Cardiac septum (tissue), 1 donor: ENCODE data around the gene BOD1L1. TPM values are rescaled to one million over a fixed set of nuclear protein-coding genes. Genes with fewer than 3 reads are reported as not detected.

Experiments
- DNase-seq: peaks from one replicate; pipeline ENCODE4 v3.0.0-alpha.2; 2020; ENCODE audit warnings: low spot score
- intact Hi-C: fragments of 100-400 bp; cut with DNase I; formaldehyde crosslinking; loops from one replicate; pipeline ENCODE4 v1.14.0; 2022
- microRNA-seq: library from miRNA; unstranded; fragments of <30 nt; microRNA quantifications from one replicate; pipeline ENCODE4 v1.2.0, GENCODE V29; 2020
- total RNA-seq: library from RNA; stranded (reverse); fragmentation: NEBNext Ultra II Directional; extraction: Animal tissue kit (Norgen Biotek cat#: 25700); gene quantifications from one replicate; pipeline ENCODE4 v1.2.1, GENCODE V29; 2021
- donor health status: DM: no; HTN: no; CAD: no.

The BOD1L1 gene
- total RNA-seq, 1 donor from 2014 or later: 23.6 TPM

DNA sequence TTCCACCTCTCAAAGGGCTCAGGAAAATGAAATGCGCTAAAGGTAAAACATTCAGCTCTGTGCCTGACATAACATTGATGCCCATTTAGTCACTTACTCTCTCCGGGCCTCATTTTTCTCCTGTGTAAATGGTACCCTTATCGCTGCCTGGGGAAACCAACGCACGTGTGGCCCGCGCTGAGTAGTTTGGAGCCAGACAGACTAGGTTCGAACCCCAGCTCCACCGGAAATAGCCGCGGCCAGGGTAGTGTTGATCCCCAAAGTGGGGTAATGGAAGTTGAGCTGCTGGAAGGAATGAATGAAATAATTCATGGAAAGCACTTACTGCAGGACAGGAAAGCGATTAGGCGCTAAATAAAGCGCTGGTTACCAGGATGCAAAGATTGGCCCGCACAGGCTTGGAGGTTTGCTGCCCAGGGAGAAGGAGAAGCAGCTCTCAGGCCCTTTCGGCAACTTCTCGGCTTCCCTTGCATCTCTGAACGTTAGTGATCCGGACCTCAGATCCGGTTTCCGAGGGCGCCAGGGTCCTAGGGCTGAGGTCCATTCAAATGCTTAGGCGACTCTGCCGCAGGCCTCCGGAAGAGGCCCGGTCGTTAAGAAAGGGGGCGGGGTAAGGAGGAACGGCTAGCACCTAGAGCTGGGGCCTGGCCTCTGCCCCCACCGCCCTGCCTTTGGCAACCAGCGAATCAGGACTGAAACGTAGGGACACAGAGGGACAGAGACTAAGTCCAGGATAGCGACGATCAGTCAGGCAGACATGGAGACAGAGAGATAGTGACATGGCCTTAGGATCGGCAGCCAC lies 96.5 kb downstream of the BOD1L1 start:
- intact Hi-C loops: no loop called here
- no peak for DNase-seq

- no peak for DNase-seq
- intact Hi-C loops: no loop called here
Measured at GRCh38 chr4:13529128-13529919, 98.2 kb downstream of the BOD1L1 start.

GRCh38 chr4:13528821-13529127 lies 98.8 kb downstream of the BOD1L1 start:
- DNase-seq: no peak
- intact Hi-C loops: no loop called here

- no peak for DNase-seq
- intact Hi-C loops: no loop called here
Measured at GRCh38 chr4:13527981-13528820, 99.3 kb downstream of the BOD1L1 start.

GRCh38 chr4:13527192-13527980 lies 100.1 kb downstream of the BOD1L1 start:
- intact Hi-C loops: no loop called here
- DNase-seq: no peak

GRCh38 chr4:13526658-13527057 lies 100.9 kb downstream of the BOD1L1 start:
- no peak for DNase-seq
- intact Hi-C loops: no loop called here

- intact Hi-C loops: no loop called here
Measured at GRCh38 chr4:13525606-13526281, 101.8 kb downstream of the BOD1L1 start.

DNA sequence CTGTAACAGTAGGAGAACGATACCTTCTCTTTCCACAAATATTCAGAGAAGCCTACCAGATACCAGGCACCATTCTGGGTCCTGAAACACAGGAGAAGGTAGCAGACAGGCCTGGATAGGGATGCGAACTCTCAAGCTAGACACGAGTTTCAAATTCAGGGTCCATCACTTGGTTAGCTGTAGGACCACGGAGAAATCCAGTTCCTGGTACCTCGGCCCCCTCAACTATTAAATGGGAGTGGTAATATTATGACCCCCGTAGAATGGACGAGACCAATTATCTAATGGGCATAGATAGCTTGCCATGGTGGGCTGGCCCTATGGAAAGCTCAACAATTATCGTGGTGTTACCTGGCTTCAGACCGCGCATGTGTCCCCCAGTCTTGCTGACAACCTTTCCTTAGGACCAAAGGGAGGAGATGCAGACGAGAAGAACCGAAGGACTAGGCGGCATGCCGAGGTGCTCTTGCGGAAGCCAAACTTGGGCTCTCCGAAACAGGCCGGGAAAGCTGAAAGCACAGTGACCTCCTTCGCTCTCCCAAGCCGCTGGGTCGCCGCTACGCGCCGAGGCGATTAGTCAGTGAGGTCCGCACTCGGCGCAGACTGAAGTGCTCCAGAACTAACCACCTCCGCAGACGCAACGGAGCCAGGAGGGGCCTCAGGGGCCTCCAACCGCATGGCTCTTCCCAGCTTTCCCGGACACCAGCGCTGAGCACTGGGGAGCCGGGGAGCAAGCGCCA lies 102.9 kb downstream of the BOD1L1 start:
- intact Hi-C loops: no loop called here
- DNase-seq: no peak

More at GRCh38 chr4:13525606-13526281, 101.8 kb downstream of the BOD1L1 start:
- no peak for DNase-seq

- intact Hi-C loops: no loop called here
- DNase-seq: no peak
Measured at GRCh38 chr4:13523591-13524503, 103.7 kb downstream of the BOD1L1 start.

DNA sequence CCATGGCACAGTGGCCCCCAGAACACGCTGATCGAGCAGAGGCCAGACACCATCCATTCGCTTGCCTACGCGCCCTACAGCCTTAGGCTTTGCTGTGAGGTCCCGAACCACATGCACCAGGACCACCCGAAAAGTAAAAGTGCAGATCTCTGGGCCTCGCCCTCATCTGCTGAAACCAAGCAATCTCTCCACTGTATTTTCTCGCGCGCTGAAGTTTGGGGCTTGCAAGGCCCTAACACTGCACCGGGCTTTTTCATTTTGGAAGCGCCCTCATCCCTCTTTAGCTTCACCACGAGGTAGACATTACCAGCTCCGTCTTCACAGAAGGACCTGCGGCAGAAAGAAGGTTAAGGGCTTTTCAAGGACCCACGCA lies 104.4 kb downstream of the BOD1L1 start:
- DNase-seq: no peak
- intact Hi-C loops: no loop called here

DNA sequence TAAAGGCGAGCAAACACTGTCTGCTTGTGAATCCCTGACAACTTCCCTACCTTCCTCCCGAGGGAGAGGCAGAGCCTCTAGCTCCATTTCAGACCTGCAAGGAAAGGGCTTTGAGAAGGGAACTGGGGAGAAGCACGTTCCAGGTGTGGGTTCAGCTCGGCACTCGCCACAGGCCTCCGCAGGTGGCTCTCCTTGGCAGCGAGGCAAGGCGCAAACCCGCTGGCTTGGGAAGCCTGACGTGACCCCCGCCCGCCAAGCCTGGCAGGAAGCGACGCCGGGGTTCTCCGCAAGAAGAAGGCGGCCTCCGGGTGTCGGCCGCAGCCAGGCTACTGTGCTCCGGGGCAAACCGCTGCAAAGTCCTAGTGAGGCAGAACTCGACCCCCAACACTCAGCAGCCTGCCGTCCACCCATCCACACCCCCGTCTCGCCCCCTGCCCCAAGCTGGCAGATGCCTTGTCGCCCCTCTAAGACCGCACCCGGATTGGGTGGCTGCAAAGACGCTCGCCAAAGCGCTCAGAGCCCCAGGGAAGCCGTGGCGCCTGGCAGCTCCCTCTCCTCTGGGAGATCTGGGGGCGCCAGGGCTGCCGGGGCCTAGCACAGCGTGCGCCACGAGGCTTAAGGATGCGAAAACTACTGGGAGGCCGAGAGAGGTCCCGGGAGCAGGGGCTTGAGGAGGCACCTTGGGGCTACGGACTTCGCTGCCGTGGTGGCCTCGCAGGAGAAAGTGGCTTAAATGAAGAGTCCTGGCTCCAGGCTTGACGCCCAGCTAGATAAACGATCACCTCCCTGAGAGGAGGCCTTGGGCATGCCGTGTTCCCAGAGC lies 105.0 kb downstream of the BOD1L1 start:
- DNase-seq: no peak
- intact Hi-C loops: no loop called here

DNA sequence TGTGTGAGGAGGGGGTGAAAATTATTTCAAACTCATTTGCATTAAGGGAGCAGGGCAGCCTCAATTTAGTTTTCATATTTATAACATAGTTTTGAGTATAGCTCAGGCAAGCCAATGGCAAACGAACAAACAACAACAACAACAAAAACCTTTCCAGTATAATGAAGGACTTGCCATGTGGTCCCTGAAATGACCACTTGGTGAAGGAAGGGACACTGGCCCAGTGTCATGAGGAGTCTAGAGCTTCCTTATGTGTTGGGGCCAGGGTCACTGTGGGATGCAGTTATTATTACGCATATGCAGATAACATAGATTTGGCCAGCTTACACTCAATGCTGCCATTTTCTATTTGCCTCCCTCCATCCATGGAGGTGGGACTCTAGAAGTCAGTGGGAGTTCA lies 106.5 kb downstream of the BOD1L1 start:
- no peak for DNase-seq
- intact Hi-C loops: no loop called here

Small RNAs within 50 kb of the gene (microRNA-seq; reads per million reads assigned to microRNA genes)
- not detected for gene MIR5091

Other genes with a start within 250 kb of the BOD1L1 start
- 25.9 TPM for gene RAB28, start 143.4 kb downstream of the BOD1L1 start, total RNA-seq
- gene NKX3-2, start 83.2 kb downstream of the BOD1L1 start, total RNA-seq: 0.30 TPM